Stimulated activated naive CD8-positive, alpha-beta T cell treated with anti-CD3 and anti-CD28 coated beads, Interleukin-15, amount 100 ng/mL, for 72 hours (primary cell): ENCODE measurements around the gene NFKBIZ.

Experiments used
- ATAC-seq: fragments of 150-1000 bp; cut with Tn5 transposase; 2 replicates; pipeline ENCODE4 v1.10.0; 2021; ENCODE audit warnings: mild to moderate bottlenecking, moderate library complexity
- DNase-seq, 2 donors: peaks; one replicate each; pipeline ENCODE4 v3.0.0; 2021 to 2022
- H3K27ac Mint-ChIP-seq, 2 donors: one replicate each; pipeline ENCODE4 v1.8.0; 2022; ENCODE audit warnings: mild to moderate bottlenecking in 2 of 2, mixed read lengths in 2 of 2, moderate library complexity in 2 of 2
- H3K27me3 Mint-ChIP-seq: one replicate; pipeline ENCODE4 v1.8.0; 2022; ENCODE audit warnings: mixed read lengths
- H3K4me1 Mint-ChIP-seq: one replicate; pipeline ENCODE4 v1.8.0; 2022; ENCODE audit warnings: mild to moderate bottlenecking, mixed read lengths
- H3K4me3 Mint-ChIP-seq, 2 donors: one replicate each; pipeline ENCODE4 v1.8.0; 2022; ENCODE audit warnings: mild to moderate bottlenecking in 2 of 2, mixed read lengths in 2 of 2, moderate library complexity in 1 of 2
- H3K9me3 Mint-ChIP-seq, 2 donors: one replicate each; pipeline ENCODE4 v1.8.0; 2022; ENCODE audit warnings: mixed read lengths in 2 of 2

NFKBIZ gene

DNA sequence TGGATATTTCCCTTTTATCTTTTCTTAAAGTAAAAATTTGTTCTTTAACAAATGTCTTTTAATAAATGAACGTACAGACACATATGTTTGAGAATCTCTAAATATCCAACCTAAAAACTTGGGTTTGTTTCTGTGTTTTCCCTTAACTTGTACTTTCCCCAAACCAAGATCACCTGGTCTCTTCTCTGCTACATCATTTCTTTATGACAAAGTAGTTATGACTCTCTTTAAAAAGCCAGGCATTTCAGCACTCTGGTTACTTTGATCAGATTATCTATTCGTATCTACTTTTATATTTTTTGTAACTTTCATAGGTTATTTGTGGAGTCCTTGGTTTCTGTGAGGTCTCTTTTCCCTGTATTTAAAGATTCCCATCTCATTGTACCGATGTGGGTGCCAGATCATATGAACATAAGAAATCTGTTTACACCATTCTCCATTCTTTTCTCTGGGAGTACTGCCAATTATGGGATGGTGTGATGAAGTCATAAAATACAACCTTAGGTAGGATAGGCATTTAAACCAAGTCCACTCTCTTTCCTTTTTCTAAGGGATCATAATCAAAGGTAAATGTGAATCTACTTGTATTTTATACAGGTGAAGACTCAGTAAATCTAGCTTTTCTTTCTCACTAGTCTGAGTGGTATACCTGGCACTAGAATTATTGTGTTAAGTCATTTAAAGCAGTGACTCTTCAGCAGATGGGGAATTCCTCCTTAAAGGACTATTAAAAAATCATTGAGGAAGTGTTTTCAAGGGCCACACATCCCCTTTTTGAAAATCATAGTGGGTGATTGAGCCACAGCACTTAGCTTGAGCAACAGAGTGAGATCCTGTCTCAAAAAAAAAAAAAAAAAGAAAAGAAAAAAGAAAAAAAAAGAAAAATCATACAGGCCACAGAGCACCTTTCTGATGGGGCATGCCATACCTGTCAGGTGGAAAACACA lies 12.4 kb upstream of the NFKBIZ start:
- DNase-seq = no peak
- Mint-ChIP-seq H3K27ac (no peak overlapping the region), H3K4me1 (peaks cover 80% of the 10 kb centered on the region), H3K9me3 (no peaks in the 10 kb centered on the region), H3K4me3 (peak overlapping the region in 1 of 2 donors; percentile 17), H3K27me3 (no peaks in the 10 kb centered on the region)
- ATAC-seq = no peak

DNA sequence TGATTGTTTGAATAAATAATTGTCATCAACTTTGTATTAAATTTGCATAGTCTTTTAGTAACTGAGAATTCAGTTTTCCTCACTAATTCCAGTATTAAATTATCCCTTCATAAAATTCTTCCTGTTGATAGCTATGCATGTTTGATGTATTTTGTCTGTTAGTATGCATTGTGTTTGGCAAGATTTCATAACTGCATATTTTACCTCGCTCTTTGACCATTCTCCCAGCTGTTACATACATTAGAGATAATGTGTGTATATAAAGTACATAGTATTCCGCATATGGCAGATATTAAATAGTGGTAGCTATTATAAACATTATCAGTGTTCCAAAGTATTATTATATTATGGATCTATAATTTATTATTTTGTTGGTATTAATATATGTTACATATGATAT lies 10.6 kb upstream of the NFKBIZ start:
- Mint-ChIP-seq H3K9me3 (no peaks in the 10 kb centered on the region), H3K4me1 (peaks cover 73% of the 10 kb centered on the region), H3K4me3 (no peak overlapping the region), H3K27me3 (no peaks in the 10 kb centered on the region), H3K27ac (no peak overlapping the region)
- ATAC-seq (no peak), DNase-seq (no peak)

DNA sequence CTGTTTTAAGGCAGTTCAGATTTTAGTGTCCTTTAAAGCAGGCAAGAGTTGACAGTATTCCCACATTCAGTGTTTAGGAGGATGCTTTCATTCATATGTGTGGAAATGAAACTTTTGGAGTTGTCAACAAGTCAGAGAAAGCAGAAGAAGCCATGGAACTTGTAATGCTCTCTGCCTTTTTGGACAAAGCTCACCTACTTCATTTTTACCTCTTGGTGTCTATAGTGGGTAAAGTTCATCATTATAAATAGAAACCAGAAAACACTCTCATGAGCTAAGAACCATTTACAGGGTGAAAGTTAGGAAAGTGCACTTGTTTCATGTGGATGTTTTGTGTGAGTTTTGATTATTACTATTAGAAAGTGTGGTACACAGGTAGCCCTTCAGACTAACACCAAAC lies 9.2 kb upstream of the NFKBIZ start:
- no peak for DNase-seq
- H3K4me3 Mint-ChIP-seq = no peak overlapping the region
- H3K27ac Mint-ChIP-seq = no peak overlapping the region
- ATAC-seq = no peak
- no peaks in the 10 kb centered on the region for H3K27me3 Mint-ChIP-seq
- peaks cover 59% of the 10 kb centered on the region for H3K4me1 Mint-ChIP-seq
- no peaks in the 10 kb centered on the region for H3K9me3 Mint-ChIP-seq

DNA sequence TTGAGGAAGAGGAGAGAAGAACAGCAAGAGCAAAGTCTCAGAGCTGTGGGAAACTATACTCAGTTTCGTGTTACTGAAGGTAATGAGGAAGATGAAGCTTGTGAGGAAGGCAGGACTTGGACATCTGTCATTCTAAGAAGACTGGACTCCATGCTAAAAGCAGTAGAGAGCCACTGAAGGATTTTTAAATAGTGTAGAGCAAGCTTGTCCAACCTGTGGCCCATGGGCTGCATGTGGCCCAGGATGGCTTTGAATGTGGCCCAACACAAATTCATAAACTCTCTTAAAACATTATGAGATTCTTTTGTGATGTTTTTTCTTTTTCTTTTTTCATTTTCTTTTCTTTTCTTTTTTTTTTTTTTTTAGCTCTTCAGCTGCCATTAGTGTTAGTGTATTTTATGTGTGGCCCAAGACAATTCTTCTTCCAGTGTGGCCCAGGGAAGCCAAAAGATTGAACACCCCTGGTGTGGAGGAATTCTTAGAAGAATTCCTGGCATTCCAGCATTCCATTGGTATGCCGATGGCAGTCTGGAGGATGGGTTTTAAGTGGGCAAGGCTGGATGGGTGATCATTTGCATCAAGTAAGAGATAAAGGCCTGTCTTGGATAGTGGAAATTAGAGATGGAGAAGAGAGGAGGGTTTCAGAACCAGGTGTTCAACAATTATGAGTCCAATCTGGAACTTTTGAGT lies 6.9 kb upstream of the NFKBIZ start:
- DNase-seq (no peak), ATAC-seq (no peak)
- no peaks in the 10 kb centered on the region for H3K27me3 Mint-ChIP-seq
- peaks cover 36% of the 10 kb centered on the region for H3K4me1 Mint-ChIP-seq
- H3K27ac Mint-ChIP-seq = no peak overlapping the region
- no peak overlapping the region for H3K4me3 Mint-ChIP-seq
- no peaks in the 10 kb centered on the region for H3K9me3 Mint-ChIP-seq

DNA sequence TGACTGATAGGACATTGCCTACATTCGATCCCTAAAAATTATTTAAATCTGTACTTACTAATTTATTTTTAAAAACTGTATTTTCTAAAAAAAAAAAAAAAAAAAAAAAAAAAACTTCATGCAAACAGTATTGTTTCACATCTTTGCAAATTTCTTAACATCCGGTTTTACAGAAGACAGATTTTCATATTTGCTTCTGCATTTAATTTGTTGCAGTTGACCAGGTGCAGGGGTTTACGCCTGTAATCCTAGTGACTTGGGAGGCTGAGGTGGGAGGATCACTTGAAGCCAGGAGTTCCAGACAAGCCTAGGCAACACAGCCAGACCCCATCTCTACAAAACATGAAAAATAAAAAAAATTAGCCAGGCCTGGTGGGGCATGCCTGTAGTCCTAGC lies 6.4 kb upstream of the NFKBIZ start:
- H3K27me3 Mint-ChIP-seq = no peaks in the 10 kb centered on the region
- no peak for DNase-seq
- no peak overlapping the region for H3K27ac Mint-ChIP-seq
- peaks cover 35% of the 10 kb centered on the region for H3K4me1 Mint-ChIP-seq
- no peak for ATAC-seq
- no peak overlapping the region for H3K4me3 Mint-ChIP-seq
- H3K9me3 Mint-ChIP-seq = no peaks in the 10 kb centered on the region

DNA sequence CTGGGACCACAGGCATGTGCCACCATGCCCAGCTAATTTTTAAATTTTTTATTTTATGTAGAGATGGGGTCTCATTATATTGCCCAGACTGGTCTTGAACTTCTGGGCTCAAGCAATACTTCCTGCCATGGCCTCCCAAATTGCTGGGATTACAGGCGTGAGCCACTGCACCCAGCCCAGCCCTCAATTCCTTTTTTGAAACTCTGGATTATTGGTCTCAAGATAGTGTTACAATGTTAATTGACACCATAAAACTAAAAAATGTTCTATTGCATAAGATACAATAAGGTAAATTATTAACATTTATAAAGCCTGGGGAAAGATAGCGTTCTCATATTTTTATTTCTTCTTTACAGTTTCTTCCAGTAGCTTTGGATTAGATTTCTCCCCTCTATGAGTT lies 3.9 kb upstream of the NFKBIZ start:
- ATAC-seq (no peak), DNase-seq (no peak)
- peaks cover 34% of the 10 kb centered on the region for H3K4me1 Mint-ChIP-seq
- no peak overlapping the region for H3K4me3 Mint-ChIP-seq
- no peak overlapping the region for H3K27ac Mint-ChIP-seq
- no peaks in the 10 kb centered on the region for H3K9me3 Mint-ChIP-seq
- H3K27me3 Mint-ChIP-seq = no peaks in the 10 kb centered on the region

DNA sequence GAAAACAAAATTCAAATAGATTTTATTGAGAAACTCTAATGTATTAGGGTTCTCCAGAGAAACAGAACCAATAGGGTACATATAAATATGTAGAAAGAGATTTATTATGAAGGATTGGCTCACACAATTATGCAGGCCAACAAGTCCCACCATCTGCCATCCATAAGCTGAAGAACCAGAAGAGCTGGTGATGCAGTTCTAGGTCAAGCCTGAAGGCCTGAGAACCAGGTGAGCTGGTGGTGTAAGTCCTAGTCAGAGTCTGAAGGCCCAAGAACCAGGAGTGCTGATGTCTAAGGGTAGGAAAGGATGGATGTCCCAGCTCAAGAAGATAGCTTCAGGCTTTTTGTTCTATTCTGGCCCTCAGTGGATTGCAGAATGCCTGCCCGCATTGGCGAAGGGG lies 2.6 kb upstream of the NFKBIZ start:
- peak overlapping the region in 1 of 2 donors; percentile 15 for H3K27ac Mint-ChIP-seq
- no peaks in the 10 kb centered on the region for H3K9me3 Mint-ChIP-seq
- DNase-seq (no peak), ATAC-seq (no peak)
- H3K4me1 Mint-ChIP-seq = peaks cover 29% of the 10 kb centered on the region
- H3K27me3 Mint-ChIP-seq = no peaks in the 10 kb centered on the region
- H3K4me3 Mint-ChIP-seq = no peak overlapping the region

DNA sequence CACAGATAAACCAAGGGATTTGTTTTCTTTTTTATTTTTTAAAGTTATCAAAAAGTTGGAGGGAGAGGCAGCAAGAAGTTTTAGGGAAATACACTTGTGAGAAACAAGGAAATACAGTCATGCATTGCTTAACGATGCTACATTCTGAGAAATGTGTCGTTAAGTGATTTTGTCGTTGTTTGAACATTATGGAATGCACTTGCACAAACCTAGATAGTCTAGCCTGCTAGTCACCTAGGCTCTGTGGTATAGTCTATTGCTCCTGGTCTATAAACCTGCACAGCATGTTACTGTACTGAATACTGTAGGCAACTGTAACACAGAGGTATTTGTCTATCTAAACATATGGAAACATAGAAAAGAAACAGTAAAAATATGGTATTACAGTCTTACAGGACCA lies 2.0 kb upstream of the NFKBIZ start:
- Mint-ChIP-seq H3K4me3 (no peak overlapping the region), H3K4me1 (peaks cover 35% of the 10 kb centered on the region), H3K27ac (no peak overlapping the region), H3K9me3 (no peaks in the 10 kb centered on the region), H3K27me3 (no peaks in the 10 kb centered on the region)
- DNase-seq = no peak
- no peak for ATAC-seq

DNA sequence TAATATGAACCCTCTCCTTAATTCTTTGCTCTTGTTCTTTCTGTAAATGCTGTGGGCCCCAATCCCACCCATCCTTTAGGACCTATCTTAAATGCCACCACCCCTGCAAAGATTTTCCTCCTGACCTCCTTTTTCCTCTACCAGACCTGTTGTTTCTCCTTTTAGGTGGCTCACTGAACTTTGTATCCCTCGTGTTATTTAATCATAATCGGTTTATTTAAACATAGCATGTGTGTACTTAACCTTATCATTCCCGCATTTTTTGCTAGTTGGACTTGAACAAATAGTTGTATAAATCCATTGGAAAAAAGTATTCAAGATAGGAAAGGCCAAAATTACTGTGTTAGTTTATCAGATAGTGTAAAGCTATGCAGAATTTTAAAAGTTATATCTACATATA lies 988 bp upstream of the NFKBIZ start:
- H3K9me3 Mint-ChIP-seq = no peaks in the 10 kb centered on the region
- H3K4me1 Mint-ChIP-seq = peaks cover 35% of the 10 kb centered on the region
- DNase-seq = no peak
- H3K27ac Mint-ChIP-seq = no peak overlapping the region
- no peak for ATAC-seq
- peak overlapping the region; percentile 79 to 84 for H3K4me3 Mint-ChIP-seq
- H3K27me3 Mint-ChIP-seq = no peaks in the 10 kb centered on the region

DNA sequence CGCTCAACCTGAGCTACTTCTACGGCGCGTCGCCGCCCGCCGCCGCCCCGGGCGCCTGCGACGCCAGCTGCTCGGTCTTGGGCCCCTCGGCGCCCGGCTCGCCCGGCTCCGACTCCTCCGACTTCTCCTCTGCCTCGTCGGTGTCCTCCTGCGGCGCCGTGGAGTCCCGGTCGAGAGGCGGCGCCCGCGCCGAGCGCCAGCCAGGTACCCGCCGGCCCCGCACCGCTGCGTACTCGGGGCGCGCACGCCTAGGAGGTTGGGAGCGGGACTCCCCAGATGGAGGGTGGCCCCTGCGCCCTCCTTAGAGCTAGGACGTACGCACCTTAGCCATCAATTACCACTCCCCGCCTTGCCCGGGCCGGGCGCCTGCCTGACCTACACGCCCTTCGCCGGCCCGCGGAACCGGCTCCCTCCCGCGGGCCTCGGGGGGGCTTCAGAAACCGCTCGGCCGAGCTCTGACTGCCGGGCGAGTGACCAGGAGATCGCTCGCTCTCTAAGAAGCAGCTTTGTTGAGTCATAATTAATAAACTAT lies 466 bp downstream of the NFKBIZ start:
- peak; percentile 69 to 72 for DNase-seq
- Mint-ChIP-seq H3K27me3 (no peaks in the 10 kb centered on the region), H3K9me3 (no peaks in the 10 kb centered on the region), H3K4me3 (peak overlapping the region; percentile 84 to 90), H3K4me1 (peaks cover 50% of the 10 kb centered on the region), H3K27ac (peak overlapping the region; percentile 97 to 99)
- ATAC-seq = peak; percentile 43

DNA sequence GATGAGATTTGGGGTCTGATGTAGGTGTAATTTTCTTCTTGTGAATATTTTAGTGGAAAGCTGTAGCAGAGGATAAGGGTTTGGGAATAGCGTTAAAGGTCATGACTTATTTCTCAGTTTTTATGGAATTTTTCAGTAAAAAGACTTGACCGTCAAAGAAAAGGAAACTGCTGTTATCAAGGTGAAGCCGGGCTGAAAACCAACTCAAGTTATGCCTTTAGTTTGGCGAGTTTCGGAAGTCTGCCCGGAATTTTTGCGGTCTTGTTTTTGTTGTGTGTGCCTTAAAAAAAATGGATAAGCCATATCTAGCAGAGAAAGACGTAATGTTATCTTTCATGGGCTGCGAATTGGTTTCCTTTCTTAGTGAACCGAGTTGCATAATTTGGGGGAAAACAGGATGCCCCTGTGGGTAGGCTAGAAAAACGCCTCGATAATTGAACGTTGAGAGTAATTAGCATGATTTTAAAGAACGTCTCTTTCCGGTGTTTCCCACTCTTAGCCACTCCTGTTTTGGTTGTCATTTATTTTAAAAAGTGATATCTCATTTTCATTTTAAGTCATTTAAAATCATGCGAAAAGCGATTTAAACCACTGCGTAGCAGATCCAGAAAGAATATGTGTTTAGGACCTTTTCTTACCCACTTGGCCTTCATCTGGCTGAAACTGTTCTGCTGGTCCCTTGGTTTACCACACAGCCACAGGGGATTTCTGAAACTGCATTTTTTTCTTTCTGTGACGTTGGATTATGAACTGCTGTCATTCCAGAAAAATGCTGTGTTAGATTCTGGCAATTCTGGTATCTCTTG lies 1.1 kb downstream of the NFKBIZ start:
- ATAC-seq = peak; percentile 74
- peak overlapping the region; percentile 84 to 90 for H3K4me3 Mint-ChIP-seq
- peak; percentile 68 to 83 for DNase-seq
- H3K4me1 Mint-ChIP-seq = peaks cover 56% of the 10 kb centered on the region
- H3K27ac Mint-ChIP-seq = peak overlapping the region; percentile 97 to 99
- no peaks in the 10 kb centered on the region for H3K9me3 Mint-ChIP-seq
- no peaks in the 10 kb centered on the region for H3K27me3 Mint-ChIP-seq

DNA sequence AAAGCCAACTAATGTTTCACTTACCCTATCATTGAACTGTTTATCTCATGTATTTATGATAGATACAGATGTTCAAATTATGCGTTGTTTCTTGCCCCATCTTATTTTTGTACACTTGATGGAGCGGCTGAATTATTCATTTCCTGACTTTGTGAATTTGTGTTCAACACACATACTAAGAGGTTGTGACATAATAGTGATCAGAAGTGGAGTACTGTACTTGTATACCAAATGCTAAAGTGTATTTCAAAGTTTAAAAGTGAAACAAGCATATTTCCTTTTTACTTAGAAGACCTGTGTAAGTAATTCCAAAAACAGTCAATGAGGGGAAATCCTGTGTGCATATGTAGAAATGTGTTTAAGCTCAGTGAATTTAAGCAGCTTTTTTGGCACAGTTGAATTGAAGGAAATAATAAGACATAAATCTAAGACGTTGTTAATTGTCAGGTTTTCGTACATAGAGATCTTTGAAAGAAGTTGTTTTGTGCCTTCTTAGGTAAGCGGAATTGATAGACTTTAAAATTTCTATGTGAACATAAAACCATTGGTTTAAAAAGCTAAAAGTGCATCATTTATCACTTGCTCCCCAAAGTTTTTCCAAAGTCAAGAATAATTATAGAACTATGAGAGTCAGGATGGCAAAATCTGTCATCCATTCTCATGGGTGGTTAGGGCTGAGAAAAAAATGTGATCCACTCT lies 1.9 kb downstream of the NFKBIZ start:
- Mint-ChIP-seq H3K27ac (peak overlapping the region; percentile 97 to 99), H3K4me1 (peaks cover 64% of the 10 kb centered on the region), H3K27me3 (no peaks in the 10 kb centered on the region), H3K9me3 (no peaks in the 10 kb centered on the region), H3K4me3 (peak overlapping the region; percentile 84 to 90)
- ATAC-seq (peak; percentile 47), DNase-seq (no peak)

DNA sequence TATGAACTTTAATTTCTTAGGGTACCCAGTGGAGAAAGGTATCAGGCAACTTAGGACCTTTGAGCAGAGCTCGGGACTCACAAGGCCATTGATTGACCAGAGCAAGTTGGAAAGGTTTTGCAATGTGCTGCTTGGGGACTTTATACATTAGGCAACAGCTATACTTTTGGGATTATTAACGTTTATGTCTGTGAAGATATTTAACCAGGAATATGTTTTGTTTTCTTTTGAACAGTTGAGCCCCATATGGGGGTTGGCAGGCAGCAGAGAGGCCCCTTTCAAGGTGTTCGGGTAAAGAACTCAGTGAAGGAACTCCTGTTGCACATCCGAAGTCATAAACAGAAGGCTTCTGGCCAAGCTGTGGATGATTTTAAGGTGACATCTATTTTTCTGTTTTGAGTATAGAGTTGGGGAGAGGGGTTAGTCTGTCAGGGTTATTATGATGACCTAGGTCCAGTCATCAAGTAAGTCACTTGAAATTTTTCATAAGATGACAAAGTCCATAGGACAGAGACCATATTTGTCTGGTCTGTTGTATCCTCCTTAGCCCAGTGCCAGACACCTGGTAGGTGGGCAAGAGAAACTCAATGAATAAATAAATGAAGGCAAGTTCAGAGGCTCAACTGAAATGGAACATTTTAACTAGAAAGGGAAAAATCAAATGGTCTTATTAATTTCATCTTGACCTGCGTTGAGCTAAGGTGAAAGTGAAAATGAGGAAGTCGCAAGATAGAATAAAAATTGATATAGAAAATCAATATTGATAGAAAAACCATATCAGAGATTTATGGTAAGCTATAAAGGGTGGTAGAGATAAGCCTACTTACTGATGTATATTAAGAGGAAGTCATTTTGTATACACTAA lies 2.8 kb downstream of the NFKBIZ start:
- no peaks in the 10 kb centered on the region for H3K9me3 Mint-ChIP-seq

More for the DNA sequence above, 2.8 kb downstream of the NFKBIZ start:
- no peak for DNase-seq
- H3K27ac Mint-ChIP-seq = peak overlapping the region; percentile 97 to 99
- H3K4me3 Mint-ChIP-seq = peak overlapping the region; percentile 84 to 90
- H3K27me3 Mint-ChIP-seq = no peaks in the 10 kb centered on the region
- ATAC-seq = no peak
- H3K4me1 Mint-ChIP-seq = peaks cover 72% of the 10 kb centered on the region
